ENCODE results near the gene SCOC.
A peak's percentile ranks its signal among the peaks of the same experiment; 100 is the strongest.

SCOC gene

DNA sequence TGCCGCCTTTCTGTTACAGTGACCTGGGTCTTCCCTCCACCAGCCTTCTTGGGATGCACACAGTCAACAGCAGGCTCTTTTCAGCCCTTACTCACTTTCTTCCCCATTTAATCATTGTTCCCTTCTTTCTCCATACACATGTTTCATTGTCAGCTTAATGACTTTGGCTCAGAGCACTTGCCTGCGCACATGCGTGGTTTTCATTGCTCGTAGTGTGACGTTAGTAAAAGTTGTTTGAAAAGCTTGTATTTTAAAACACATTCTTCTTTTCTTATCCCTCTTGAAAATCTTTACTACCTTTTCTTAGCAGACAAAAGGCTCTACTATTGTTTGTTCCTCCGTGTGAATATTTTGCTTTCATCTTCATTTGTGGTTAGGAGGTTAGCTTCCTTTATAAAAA lies 19.7 kb upstream of the SCOC start:
- Histone ChIP-seq H3K9me3 (ENCODE audit: low read depth, low read length) (no peaks in the 10 kb centered on the region), H3K9ac (ENCODE audit: insufficient read length) (no peak overlapping the region), H3K27ac (no peak overlapping the region), H3K4me3 (no peak overlapping the region), H3K36me3 (ENCODE audit: insufficient read depth, low read length) (no peaks in the 10 kb centered on the region)
- DNase-seq (ENCODE audit: low read depth, low spot score), result no peak
- TF ChIP-seq FOXP2 (optimal IDR thresholded peaks at IDR 0.05; ENCODE audit: control extremely low read depth, extremely low read length, insufficient read depth) (no peak), POLR2AphosphoS5 (IDR thresholded peaks at IDR 0.05; ENCODE audit: borderline replicate concordance, low read depth, low read length) (no peak), EZH2 (IDR thresholded peaks at IDR 0.05) (no peak)

GRCh38 chr4:140355288-140355687 lies 18.2 kb upstream of the SCOC start:
- Histone ChIP-seq H3K27ac (no peak overlapping the region), H3K36me3 (ENCODE audit: insufficient read depth, low read length) (no peaks in the 10 kb centered on the region), H3K9me3 (ENCODE audit: low read depth, low read length) (no peaks in the 10 kb centered on the region), H3K9ac (ENCODE audit: insufficient read length) (no peak overlapping the region), H3K4me3 (no peak overlapping the region)
- no peak for TF ChIP-seq FOXP2 (optimal IDR thresholded peaks at IDR 0.05; ENCODE audit: control extremely low read depth, extremely low read length, insufficient read depth)
- TF ChIP-seq POLR2AphosphoS5 (IDR thresholded peaks at IDR 0.05; ENCODE audit: borderline replicate concordance, low read depth, low read length), result no peak
- no peak for TF ChIP-seq EZH2 (IDR thresholded peaks at IDR 0.05)
- no peak for DNase-seq (ENCODE audit: low read depth, low spot score)

GRCh38 chr4:140357868-140358267 lies 15.6 kb upstream of the SCOC start:
- no peak overlapping the region for H3K9ac ChIP-seq (ENCODE audit: insufficient read length)

DNA sequence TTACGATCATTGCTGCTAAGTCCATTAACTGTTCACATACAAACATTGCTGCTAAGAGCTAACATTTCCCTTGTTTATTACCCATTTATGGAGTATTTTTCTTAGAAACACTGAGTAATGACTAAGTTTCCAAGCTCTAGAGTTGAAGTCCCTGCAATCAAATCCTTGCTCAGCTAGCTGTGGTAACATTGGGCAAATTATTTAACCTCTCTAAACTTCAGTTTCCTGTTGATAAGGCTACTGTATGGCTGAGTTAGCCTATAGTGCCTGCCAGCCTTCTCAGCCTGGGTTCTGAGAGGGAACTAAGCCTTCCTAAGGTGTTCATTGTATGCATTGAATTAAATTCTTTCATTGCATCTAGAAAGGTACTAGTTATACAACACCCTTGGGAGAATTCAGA lies 15.2 kb upstream of the SCOC start:
- no peaks in the 10 kb centered on the region for H3K9me3 ChIP-seq (ENCODE audit: low read depth, low read length)
- no peak overlapping the region for H3K4me3 ChIP-seq
- H3K27ac ChIP-seq, result no peak overlapping the region
- TF ChIP-seq EZH2 (IDR thresholded peaks at IDR 0.05) (no peak), POLR2AphosphoS5 (IDR thresholded peaks at IDR 0.05; ENCODE audit: borderline replicate concordance, low read depth, low read length) (no peak), FOXP2 (optimal IDR thresholded peaks at IDR 0.05; ENCODE audit: control extremely low read depth, extremely low read length, insufficient read depth) (no peak)
- H3K9ac ChIP-seq (ENCODE audit: insufficient read length), result no peak overlapping the region
- H3K36me3 ChIP-seq (ENCODE audit: insufficient read depth, low read length), result no peaks in the 10 kb centered on the region
- DNase-seq (ENCODE audit: low read depth, low spot score), result no peak

More at GRCh38 chr4:140357868-140358267, 15.6 kb upstream of the SCOC start:
- no peak for TF ChIP-seq POLR2AphosphoS5 (IDR thresholded peaks at IDR 0.05; ENCODE audit: borderline replicate concordance, low read depth, low read length)
- TF ChIP-seq EZH2 (IDR thresholded peaks at IDR 0.05), result no peak
- no peak for TF ChIP-seq FOXP2 (optimal IDR thresholded peaks at IDR 0.05; ENCODE audit: control extremely low read depth, extremely low read length, insufficient read depth)
- Histone ChIP-seq H3K27ac (no peak overlapping the region), H3K4me3 (no peak overlapping the region), H3K9me3 (ENCODE audit: low read depth, low read length) (no peaks in the 10 kb centered on the region), H3K36me3 (ENCODE audit: insufficient read depth, low read length) (no peaks in the 10 kb centered on the region)
- no peak for DNase-seq (ENCODE audit: low read depth, low spot score)

DNA sequence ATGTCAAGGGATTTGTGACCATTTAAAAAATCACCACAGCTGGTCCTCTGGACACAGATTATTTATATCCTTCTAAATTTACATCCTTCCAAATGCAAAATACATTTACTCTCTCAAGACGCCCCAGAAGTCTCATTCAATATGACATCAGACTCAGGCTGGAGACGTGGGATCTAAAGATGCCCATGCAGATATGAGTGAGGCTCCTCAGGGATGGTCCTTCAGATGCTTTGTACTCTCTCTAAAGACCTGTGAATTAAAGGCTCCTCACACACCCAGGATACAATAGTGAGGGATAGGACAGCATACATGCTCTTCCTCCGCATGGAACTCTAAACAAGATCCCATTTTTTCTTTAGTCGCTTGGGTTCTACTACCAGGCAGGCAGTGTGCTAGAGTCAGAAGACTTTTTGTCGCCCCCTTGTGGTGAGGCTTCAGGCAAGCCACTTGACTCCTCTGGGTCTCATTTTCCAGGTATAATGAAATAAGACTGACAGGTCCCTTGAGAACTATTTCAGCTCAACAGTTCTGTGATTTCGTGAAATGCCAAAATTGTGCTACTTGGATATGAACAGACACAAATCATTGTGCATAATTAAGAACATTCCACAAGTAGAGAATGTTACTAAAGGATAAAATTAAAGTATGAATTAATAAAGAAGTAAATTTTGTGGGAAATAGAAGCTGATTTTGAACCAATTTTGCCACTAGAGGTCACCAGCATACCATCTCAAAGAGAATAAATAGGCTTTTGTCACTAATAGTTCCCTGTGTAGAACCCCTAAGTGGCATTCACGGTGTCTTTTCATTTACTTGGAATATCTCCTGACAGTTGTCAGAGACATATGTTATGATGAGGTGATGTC lies 13.7 kb upstream of the SCOC start:
- Histone ChIP-seq H3K9me3 (ENCODE audit: low read depth, low read length) (no peaks in the 10 kb centered on the region), H3K4me3 (no peak overlapping the region), H3K27ac (no peak overlapping the region), H3K36me3 (ENCODE audit: insufficient read depth, low read length) (no peaks in the 10 kb centered on the region), H3K9ac (ENCODE audit: insufficient read length) (no peak overlapping the region)
- peak; percentile 84 for DNase-seq (ENCODE audit: low read depth, low spot score)
- TF ChIP-seq POLR2AphosphoS5 (IDR thresholded peaks at IDR 0.05; ENCODE audit: borderline replicate concordance, low read depth, low read length) (no peak), EZH2 (IDR thresholded peaks at IDR 0.05) (no peak), FOXP2 (optimal IDR thresholded peaks at IDR 0.05; ENCODE audit: control extremely low read depth, extremely low read length, insufficient read depth) (no peak)

DNA sequence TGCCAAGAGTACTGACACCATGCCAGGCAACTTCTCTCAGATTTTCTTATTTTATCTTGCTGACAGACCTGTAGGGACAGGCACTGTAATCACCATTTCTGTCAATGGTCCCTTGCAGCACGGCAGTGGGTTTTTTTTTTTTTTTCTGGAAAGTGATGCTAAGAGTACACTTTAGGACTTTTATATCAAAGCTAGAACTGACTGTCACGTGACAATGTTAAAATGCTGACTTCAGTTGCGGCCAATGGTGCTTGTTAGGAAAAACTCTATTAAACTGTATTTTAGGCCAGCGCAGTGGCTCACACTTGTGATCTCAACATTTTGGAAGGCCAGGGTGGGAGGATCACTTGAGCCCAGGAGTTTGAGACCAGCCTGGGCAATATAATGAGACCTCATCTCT lies 12.3 kb upstream of the SCOC start:
- TF ChIP-seq EZH2 (IDR thresholded peaks at IDR 0.05) (no peak), POLR2AphosphoS5 (IDR thresholded peaks at IDR 0.05; ENCODE audit: borderline replicate concordance, low read depth, low read length) (no peak), FOXP2 (optimal IDR thresholded peaks at IDR 0.05; ENCODE audit: control extremely low read depth, extremely low read length, insufficient read depth) (no peak)
- Histone ChIP-seq H3K4me3 (no peak overlapping the region), H3K27ac (no peak overlapping the region), H3K9ac (ENCODE audit: insufficient read length) (no peak overlapping the region), H3K9me3 (ENCODE audit: low read depth, low read length) (no peaks in the 10 kb centered on the region), H3K36me3 (ENCODE audit: insufficient read depth, low read length) (no peaks in the 10 kb centered on the region)
- no peak for DNase-seq (ENCODE audit: low read depth, low spot score)

DNA sequence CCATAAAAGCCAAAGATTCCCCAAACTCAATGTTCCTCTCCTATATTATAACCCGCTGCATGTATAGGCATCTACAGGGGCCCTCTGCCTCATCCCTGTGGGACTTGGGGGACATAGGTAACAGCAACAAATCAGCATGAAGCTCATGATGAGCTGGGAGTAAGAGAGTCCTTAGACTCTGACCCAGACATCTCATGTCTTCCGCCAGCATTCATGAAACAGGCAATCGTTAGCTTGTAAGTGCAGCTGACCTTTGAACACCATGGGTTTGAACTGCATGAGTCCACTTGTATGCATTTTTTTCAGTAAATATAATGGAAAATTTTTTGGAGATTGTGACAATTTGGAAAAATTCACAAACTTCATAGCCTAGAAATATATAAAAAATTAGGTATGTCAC lies 10.4 kb upstream of the SCOC start:
- no peak overlapping the region for H3K27ac ChIP-seq
- no peaks in the 10 kb centered on the region for H3K9me3 ChIP-seq (ENCODE audit: low read depth, low read length)
- H3K9ac ChIP-seq (ENCODE audit: insufficient read length), result no peak overlapping the region
- no peak overlapping the region for H3K4me3 ChIP-seq
- TF ChIP-seq EZH2 (IDR thresholded peaks at IDR 0.05) (no peak), POLR2AphosphoS5 (IDR thresholded peaks at IDR 0.05; ENCODE audit: borderline replicate concordance, low read depth, low read length) (no peak), FOXP2 (optimal IDR thresholded peaks at IDR 0.05; ENCODE audit: control extremely low read depth, extremely low read length, insufficient read depth) (no peak)
- no peaks in the 10 kb centered on the region for H3K36me3 ChIP-seq (ENCODE audit: insufficient read depth, low read length)
- DNase-seq (ENCODE audit: low read depth, low spot score), result no peak

- Histone ChIP-seq H3K36me3 (ENCODE audit: insufficient read depth, low read length) (no peaks in the 10 kb centered on the region), H3K4me3 (peak overlapping the region; percentile 19), H3K27ac (no peak overlapping the region), H3K9me3 (ENCODE audit: low read depth, low read length) (no peaks in the 10 kb centered on the region), H3K9ac (ENCODE audit: insufficient read length) (no peak overlapping the region)
- peak; percentile 99 for DNase-seq (ENCODE audit: low read depth, low spot score)
- TF ChIP-seq POLR2AphosphoS5 (IDR thresholded peaks at IDR 0.05; ENCODE audit: borderline replicate concordance, low read depth, low read length) (peak; percentile 91), FOXP2 (optimal IDR thresholded peaks at IDR 0.05; ENCODE audit: control extremely low read depth, extremely low read length, insufficient read depth) (peak; percentile 84), EZH2 (IDR thresholded peaks at IDR 0.05) (no peak)
These were observed 9.9 kb upstream of the SCOC start for GRCh38 chr4:140363558-140363957.

All from SK-N-MC (cell line).